ENCODE results near the gene INSIG1. TPM values are rescaled to one million over a fixed set of nuclear protein-coding genes. Genes with fewer than 3 reads are reported as not detected.

The INSIG1 gene
- total RNA-seq, 1 experiment from 2014 or later = 103 TPM

DNA sequence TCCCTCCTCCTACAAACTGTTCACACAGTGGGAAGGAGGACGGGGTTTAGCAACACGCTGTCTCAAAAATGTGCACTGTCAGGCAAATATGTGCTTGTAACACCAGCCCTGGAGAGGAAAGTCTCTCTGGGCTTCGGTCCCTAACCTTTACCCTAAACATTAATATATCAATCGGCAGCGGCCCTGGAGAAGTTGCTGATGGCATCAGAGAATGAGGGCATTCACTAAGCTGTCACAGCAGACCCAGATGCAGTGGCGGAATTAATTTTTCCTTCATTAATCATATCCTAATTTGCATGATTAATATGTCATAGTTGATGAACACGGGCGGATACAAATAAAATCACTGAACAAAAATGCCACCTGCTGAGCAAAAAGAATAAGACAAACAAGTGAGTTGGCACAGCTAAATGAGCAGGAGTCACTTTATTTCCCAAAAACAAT lies 45.2 kb upstream of the INSIG1 start:
- Histone ChIP-seq H3K27me3 (ENCODE audit: insufficient read depth, low read depth) (peaks cover 33% of the 10 kb centered on the region), H3K4me1 (replicated peaks; ENCODE audit: insufficient read depth) (peaks cover 14% of the 10 kb centered on the region), H3K9me3 (ENCODE audit: insufficient read depth, low read depth) (no peaks in the 10 kb centered on the region), H3K36me3 (ENCODE audit: low read depth) (no peaks in the 10 kb centered on the region), H3K4me3 (no peak overlapping the region), H2AFZ (no peak overlapping the region), H3K27ac (no peak overlapping the region), H3K79me2 (ENCODE audit: low read depth) (no peaks in the 10 kb centered on the region), H3K4me2 (no peak overlapping the region), H3F3A (ENCODE audit: insufficient read depth, low read depth) (no peaks in the 10 kb centered on the region), H4K20me1 (ENCODE audit: insufficient read depth) (no peaks in the 10 kb centered on the region), H3K9me2 (ENCODE audit: insufficient read depth) (no peaks in the 10 kb centered on the region)
- BruUV-seq (replicated peaks) = no TSS peak
- TF ChIP-seq EZH2 (IDR thresholded peaks at IDR 0.05; ENCODE audit: low read depth) = no peak
- TF ChIP-seq, protein P1, sequence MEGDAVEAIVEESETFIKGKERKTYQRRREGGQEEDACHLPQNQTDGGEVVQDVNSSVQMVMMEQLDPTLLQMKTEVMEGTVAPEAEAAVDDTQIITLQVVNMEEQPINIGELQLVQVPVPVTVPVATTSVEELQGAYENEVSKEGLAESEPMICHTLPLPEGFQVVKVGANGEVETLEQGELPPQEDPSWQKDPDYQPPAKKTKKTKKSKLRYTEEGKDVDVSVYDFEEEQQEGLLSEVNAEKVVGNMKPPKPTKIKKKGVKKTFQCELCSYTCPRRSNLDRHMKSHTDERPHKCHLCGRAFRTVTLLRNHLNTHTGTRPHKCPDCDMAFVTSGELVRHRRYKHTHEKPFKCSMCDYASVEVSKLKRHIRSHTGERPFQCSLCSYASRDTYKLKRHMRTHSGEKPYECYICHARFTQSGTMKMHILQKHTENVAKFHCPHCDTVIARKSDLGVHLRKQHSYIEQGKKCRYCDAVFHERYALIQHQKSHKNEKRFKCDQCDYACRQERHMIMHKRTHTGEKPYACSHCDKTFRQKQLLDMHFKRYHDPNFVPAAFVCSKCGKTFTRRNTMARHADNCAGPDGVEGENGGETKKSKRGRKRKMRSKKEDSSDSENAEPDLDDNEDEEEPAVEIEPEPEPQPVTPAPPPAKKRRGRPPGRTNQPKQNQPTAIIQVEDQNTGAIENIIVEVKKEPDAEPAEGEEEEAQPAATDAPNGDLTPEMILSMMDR (conservative IDR thresholded peaks at IDR 0.05) = peak; percentile 27; the same call in 1 of the 2 replicates
- DNase-seq = peak in 1 of 2 experiments; percentile 37
- intact Hi-C loops (cut with micrococcal nuclease; ENCODE audit: unreplicated experiment) = no loop called here
- POLR2A ChIA-PET (ENCODE audit: unreplicated experiment) = interaction anchor here (0.6 kb wide), 1 partner anchor 249 kb away, joined by 5 read pairs; the partner anchor contains the start of gene PAXIP1
- CTCF ChIA-PET = no interaction called here

DNA sequence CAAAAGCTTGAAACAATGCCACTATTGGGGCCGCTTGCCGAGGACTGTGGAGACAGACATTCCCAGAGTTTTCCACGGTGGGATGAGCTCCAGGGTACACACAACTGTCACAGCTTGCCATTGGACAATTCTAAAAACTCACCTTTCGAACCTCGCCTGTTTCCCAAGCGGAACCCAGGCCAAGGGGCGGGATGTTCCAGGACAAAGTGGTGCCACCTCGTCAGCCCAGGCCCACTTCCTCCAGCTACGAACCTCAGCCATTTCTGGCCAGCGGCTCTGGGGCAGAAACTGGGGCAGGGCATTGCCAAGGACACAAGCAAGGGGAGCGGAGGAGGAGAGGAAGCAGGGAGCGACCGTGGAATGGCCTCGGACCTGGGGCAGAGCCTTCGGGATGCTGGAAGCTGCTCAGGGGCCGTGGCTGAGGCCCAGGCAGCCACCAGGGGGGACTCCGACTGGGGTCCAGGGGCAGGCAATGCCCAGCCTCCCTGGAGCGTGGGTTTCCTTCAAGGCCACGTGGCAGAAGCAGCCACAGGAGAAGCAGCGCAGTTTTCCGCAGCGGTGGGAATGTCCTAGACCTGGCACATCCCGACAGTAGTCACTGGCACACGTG lies 44.7 kb upstream of the INSIG1 start:
- Histone ChIP-seq H3K79me2 (ENCODE audit: low read depth) (no peaks in the 10 kb centered on the region), H2AFZ (no peak overlapping the region), H3F3A (ENCODE audit: insufficient read depth, low read depth) (no peaks in the 10 kb centered on the region), H3K27me3 (ENCODE audit: insufficient read depth, low read depth) (peaks cover 33% of the 10 kb centered on the region), H3K27ac (no peak overlapping the region), H3K4me1 (replicated peaks; ENCODE audit: insufficient read depth) (peaks cover 14% of the 10 kb centered on the region), H4K20me1 (ENCODE audit: insufficient read depth) (no peaks in the 10 kb centered on the region), H3K4me2 (no peak overlapping the region), H3K36me3 (ENCODE audit: low read depth) (no peaks in the 10 kb centered on the region), H3K4me3 (no peak overlapping the region), H3K9me3 (ENCODE audit: insufficient read depth, low read depth) (no peaks in the 10 kb centered on the region), H3K9me2 (ENCODE audit: insufficient read depth) (no peaks in the 10 kb centered on the region)
- no TSS peak for BruUV-seq (replicated peaks)
- TF ChIP-seq EZH2 (IDR thresholded peaks at IDR 0.05; ENCODE audit: low read depth) = no peak
- TF ChIP-seq, protein P1 (conservative IDR thresholded peaks at IDR 0.05) = no peak
- peak in 1 of 2 experiments; percentile 13 for DNase-seq
- ChIA-PET POLR2A (ENCODE audit: unreplicated experiment) (no interaction called here), CTCF (interaction anchor here (1.0 kb wide), 1 partner anchor 9 kb away, joined by 3 read pairs; no protein-coding TSS in a partner anchor)
- intact Hi-C loops (cut with micrococcal nuclease; ENCODE audit: unreplicated experiment) = no loop called here

DNA sequence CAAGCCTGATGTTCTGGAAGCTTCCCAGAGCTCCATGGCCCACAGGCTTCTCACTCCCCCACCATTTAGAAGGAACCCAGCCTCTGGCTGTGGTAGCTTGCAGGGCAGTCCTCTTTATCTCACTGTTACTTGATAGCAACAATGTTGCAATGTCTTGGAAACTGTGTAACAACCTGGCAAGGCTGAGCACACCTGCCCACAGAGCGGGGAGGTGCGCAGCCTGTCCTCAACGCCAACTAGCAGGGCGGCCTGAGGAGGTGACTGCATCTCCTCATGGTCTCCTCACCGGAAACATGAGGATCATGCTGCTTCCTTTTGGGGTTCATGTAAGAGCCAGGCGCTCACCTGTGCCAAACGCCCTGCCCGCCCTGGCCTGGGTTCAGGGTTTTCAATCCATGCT lies 43.7 kb upstream of the INSIG1 start:
- POLR2A ChIA-PET (ENCODE audit: unreplicated experiment) = no interaction called here
- CTCF ChIA-PET = interaction anchor here (1.0 kb wide), 1 partner anchor 8 kb away, joined by 3 read pairs; no protein-coding TSS in a partner anchor

More for the DNA sequence above, 43.7 kb upstream of the INSIG1 start:
- Histone ChIP-seq H3K4me1 (replicated peaks; ENCODE audit: insufficient read depth) (peaks cover 18% of the 10 kb centered on the region), H3K36me3 (ENCODE audit: low read depth) (no peaks in the 10 kb centered on the region), H3K9me3 (ENCODE audit: insufficient read depth, low read depth) (no peaks in the 10 kb centered on the region), H3K4me3 (no peak overlapping the region), H3K4me2 (no peak overlapping the region), H4K20me1 (ENCODE audit: insufficient read depth) (no peaks in the 10 kb centered on the region), H3K79me2 (ENCODE audit: low read depth) (no peaks in the 10 kb centered on the region), H3F3A (ENCODE audit: insufficient read depth, low read depth) (no peaks in the 10 kb centered on the region), H3K9me2 (ENCODE audit: insufficient read depth) (no peaks in the 10 kb centered on the region), H3K27me3 (ENCODE audit: insufficient read depth, low read depth) (peaks cover 33% of the 10 kb centered on the region), H3K27ac (no peak overlapping the region), H2AFZ (no peak overlapping the region)
- BruUV-seq (replicated peaks) = no TSS peak
- no peak for TF ChIP-seq EZH2 (IDR thresholded peaks at IDR 0.05; ENCODE audit: low read depth)
- TF ChIP-seq, protein P1 (conservative IDR thresholded peaks at IDR 0.05) = no peak
- intact Hi-C loops (cut with micrococcal nuclease; ENCODE audit: unreplicated experiment) = no loop called here
- DNase-seq = peak in 1 of 2 experiments; percentile 30

Data from PC-9 (cell line).